HG02943 (cell line): Measurements from ENCODE around the gene PDLIM5.

ENCODE experiments used
- ATAC-seq: cut with Tn5 transposase; IDR thresholded peaks from one replicate; pipeline ENCODE4 v1.9.1; 2021; ENCODE audit warnings: mild to moderate bottlenecking, low read depth, moderate library complexity; ENCODE audit not compliant: unreplicated experiment

PDLIM5 gene

GRCh38 chr4:94676970-94677369 lies 225.2 kb downstream of the PDLIM5 start:
- ATAC-seq: no peak

- no peak for ATAC-seq
These were observed 227.2 kb downstream of the PDLIM5 start for GRCh38 chr4:94678896-94679295.

- ATAC-seq: no peak
These were observed 228.6 kb downstream of the PDLIM5 start for GRCh38 chr4:94680176-94680862.

- ATAC-seq: no peak
These were observed 234.3 kb downstream of the PDLIM5 start for GRCh38 chr4:94686086-94686485.

GRCh38 chr4:94689155-94689860 lies 237.6 kb downstream of the PDLIM5 start:
- no peak for ATAC-seq

GRCh38 chr4:94690851-94691254 lies 239.1 kb downstream of the PDLIM5 start:
- ATAC-seq: no peak

GRCh38 chr4:94691552-94691951 lies 239.8 kb downstream of the PDLIM5 start:
- no peak for ATAC-seq

GRCh38 chr4:94695384-94695783 lies 243.6 kb downstream of the PDLIM5 start:
- no peak for ATAC-seq

GRCh38 chr4:94698187-94698586 lies 246.4 kb downstream of the PDLIM5 start:
- no peak for ATAC-seq

GRCh38 chr4:94700298-94700697 lies 248.6 kb downstream of the PDLIM5 start:
- ATAC-seq: no peak

- no peak for ATAC-seq
These were observed 250.0 kb downstream of the PDLIM5 start for GRCh38 chr4:94701631-94702300.

- ATAC-seq: no peak
These were observed 259.9 kb downstream of the PDLIM5 start for GRCh38 chr4:94711635-94712034.

GRCh38 chr4:94714365-94715160 lies 262.8 kb downstream of the PDLIM5 start:
- ATAC-seq: no peak

GRCh38 chr4:94715726-94716125 lies 264.0 kb downstream of the PDLIM5 start:
- no peak for ATAC-seq
